Measurements from ENCODE around the gene DRC1.
"Not testable (repeated sequence)": the region's sequence is repeated elsewhere in the genome, so short reads cannot be mapped to it uniquely, and the experiment has no call there.

The DRC1 gene

DNA sequence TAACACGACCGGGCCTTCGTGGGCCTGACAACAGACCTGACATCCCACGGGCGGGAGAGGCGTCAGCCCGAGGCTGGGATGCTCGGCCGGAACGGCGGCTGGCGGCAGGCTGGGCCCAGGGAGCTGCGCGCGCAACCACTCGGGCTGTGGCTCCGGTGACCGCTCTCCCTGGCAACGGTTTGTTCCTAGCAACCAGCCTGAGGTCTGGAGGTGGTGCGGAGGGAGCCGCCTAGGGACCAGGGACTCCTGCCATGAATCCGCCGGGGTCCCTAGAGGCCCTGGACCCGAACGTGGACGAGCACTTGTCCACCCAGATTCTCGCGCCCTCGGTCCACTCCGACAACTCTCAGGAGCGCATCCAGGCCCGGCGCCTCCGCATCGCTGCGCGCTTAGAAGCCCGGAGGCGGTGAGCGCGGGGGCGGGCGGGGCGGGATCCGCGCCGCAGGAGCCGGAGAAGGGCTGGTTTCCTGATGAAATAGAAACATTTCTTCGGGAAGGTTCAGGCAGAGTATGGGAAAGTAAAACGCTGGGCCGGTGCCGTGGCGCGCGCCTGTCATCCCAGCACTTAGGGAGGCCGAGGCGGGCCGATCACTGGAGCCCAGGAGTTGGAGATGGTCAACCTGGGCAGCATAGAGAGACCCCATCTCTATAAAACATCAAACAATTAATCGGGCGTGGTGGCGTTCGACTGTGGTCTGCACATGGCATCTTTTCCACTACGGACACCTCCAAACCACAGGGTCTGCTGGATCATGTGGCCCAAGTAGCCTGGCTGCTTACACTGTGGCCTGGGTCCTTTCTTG lies at the start of gene DRC1:
Gene DRC1, plus strand, starts transcription at position 182 of the 803 bp plus-strand sequence. Its CDS starts 70 bp downstream, at position 252.
- H3K27me3 ChIP-seq (ENCODE audit: insufficient read depth, insufficient read length), result no peaks in the 10 kb centered on the region
- DNase-seq (ENCODE audit: low read depth, low spot score), result peak; percentile 77
- H3K4me1 ChIP-seq (ENCODE audit: insufficient read depth, insufficient read length), result peaks cover 2% of the 10 kb centered on the region
- TF ChIP-seq ZNF274 (IDR thresholded peaks at IDR 0.05; ENCODE audit: low read depth, low read length) (no peak), SUZ12 (IDR thresholded peaks at IDR 0.05; ENCODE audit: extremely low read depth, insufficient read depth, insufficient read length) (no peak), YY1 (IDR thresholded peaks at IDR 0.05; ENCODE audit: insufficient read depth, insufficient read length) (no peak)
- peak within 1 kb of the TSS; percentile 36 for H3K9ac ChIP-seq (ENCODE audit: insufficient read length, low read depth)
- no peaks in the 10 kb centered on the region for H3K36me3 ChIP-seq (ENCODE audit: insufficient read depth, insufficient read length, low read length)
- H3K4me3 ChIP-seq (ENCODE audit: insufficient read length, low read depth), result peak within 1 kb of the TSS; percentile 36
- H3K9me3 ChIP-seq (ENCODE audit: insufficient read depth, low read length), result no peaks in the 10 kb centered on the region

DNA sequence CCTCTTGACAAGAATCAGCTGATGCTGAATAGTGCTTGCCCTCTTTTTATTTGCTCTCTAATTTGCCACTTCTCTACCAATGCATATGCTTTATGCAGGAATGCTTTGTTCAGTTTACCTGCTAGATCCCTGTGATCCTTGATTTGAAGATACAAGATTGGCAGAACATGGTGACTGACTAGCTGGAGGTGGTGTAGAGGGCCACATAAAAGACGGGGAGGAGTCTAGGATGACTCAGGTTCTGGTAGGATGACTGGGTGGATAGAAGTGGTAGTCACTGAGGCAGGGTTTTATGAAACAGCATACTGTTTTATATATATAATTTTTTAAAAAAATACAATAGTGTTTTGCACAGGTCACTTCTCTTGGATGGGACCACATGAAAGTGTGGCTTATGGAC lies 48.8 kb upstream of the DRC1 start:
- Histone ChIP-seq H3K9me3 (ENCODE audit: insufficient read depth, low read length) (no peaks in the 10 kb centered on the region), H3K4me3 (ENCODE audit: insufficient read length, low read depth) (no peak overlapping the region), H3K27me3 (ENCODE audit: insufficient read depth, insufficient read length) (no peaks in the 10 kb centered on the region), H3K9ac (ENCODE audit: insufficient read length, low read depth) (no peak overlapping the region), H3K36me3 (ENCODE audit: insufficient read depth, insufficient read length, low read length) (peaks cover 19% of the 10 kb centered on the region), H3K4me1 (ENCODE audit: insufficient read depth, insufficient read length) (no peaks in the 10 kb centered on the region)
- no peak for TF ChIP-seq YY1 (IDR thresholded peaks at IDR 0.05; ENCODE audit: insufficient read depth, insufficient read length)
- TF ChIP-seq SUZ12 (IDR thresholded peaks at IDR 0.05; ENCODE audit: extremely low read depth, insufficient read depth, insufficient read length), result no peak
- DNase-seq (ENCODE audit: low read depth, low spot score), result no peak

DNA sequence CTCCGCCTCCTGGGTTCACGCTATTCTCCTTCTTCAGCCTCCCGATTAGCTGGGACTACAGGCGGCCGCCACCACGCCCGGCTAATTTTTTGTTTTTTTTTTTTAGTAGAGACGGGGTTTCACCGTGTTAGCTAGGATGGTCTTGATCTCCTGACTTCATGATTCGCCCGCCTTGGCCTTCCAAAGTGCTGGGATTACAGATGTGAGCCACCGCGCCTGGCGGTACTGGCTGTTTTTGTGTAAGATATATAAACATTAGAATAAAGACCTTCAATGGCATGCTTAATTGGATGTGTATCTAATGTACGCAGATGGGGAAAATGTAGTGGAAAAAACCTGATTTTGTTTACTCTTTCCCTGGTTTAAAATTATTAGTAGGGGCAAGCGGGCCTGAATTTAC lies 47.3 kb upstream of the DRC1 start:
- not testable (repeated sequence) for H3K4me3 ChIP-seq (ENCODE audit: insufficient read length, low read depth); H3K27me3 ChIP-seq (ENCODE audit: insufficient read depth, insufficient read length); H3K4me1 ChIP-seq (ENCODE audit: insufficient read depth, insufficient read length); DNase-seq (ENCODE audit: low read depth, low spot score); H3K9me3 ChIP-seq (ENCODE audit: insufficient read depth, low read length); H3K9ac ChIP-seq (ENCODE audit: insufficient read length, low read depth)
- H3K36me3 ChIP-seq (ENCODE audit: insufficient read depth, insufficient read length, low read length), result peaks cover 19% of the 10 kb centered on the region

DNA sequence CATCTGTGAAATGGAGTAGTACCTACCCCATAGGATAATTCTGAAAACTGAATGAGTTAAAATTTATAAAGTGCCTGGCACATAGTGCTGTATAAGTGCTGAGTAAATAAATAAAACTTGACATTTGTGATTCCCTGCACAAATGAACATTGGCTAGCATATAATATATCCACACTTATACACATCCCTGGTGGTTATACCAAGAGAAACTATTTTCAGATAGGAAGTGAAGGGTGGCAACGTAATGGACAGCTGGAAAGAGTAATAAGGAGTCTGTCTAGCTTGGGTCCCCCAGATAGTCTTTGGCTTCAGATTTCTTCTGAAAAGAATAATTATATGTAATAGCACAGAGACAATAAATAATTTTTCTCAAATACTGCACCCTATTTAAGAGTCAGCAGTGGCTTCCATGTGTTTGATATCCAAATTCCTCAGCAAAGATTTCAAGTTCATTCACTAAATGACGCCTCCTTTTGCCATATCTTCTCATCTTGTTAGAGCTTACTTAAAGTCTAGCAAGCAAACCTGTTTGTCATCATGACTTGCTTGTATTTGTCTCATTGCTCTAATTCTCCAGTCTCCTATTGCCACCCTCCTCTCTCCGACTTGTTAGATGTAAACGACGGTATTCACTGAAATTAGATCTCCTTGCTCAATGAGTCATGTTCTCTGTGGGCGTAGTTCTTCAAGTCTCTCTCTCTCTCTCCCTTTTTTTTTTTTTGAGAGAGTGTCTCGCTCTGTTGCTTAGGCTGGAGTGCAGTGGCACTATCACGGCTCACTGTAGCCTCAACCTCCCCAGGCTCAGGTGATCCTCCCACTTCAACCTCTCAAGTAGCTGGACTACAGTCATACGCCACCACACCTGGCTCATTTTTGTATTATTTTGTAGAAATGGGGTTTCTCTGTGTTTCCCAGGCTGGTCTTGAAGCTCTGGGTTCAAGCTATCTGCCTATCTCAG lies 46.4 kb upstream of the DRC1 start:
- H3K4me1 ChIP-seq (ENCODE audit: insufficient read depth, insufficient read length), result no peaks in the 10 kb centered on the region
- H3K9ac ChIP-seq (ENCODE audit: insufficient read length, low read depth), result no peak overlapping the region
- TF ChIP-seq ZNF274 (IDR thresholded peaks at IDR 0.05; ENCODE audit: low read depth, low read length) (no peak), SUZ12 (IDR thresholded peaks at IDR 0.05; ENCODE audit: extremely low read depth, insufficient read depth, insufficient read length) (no peak), YY1 (IDR thresholded peaks at IDR 0.05; ENCODE audit: insufficient read depth, insufficient read length) (no peak)
- H3K9me3 ChIP-seq (ENCODE audit: insufficient read depth, low read length), result no peaks in the 10 kb centered on the region
- H3K27me3 ChIP-seq (ENCODE audit: insufficient read depth, insufficient read length), result no peaks in the 10 kb centered on the region
- DNase-seq (ENCODE audit: low read depth, low spot score), result peak; percentile 57
- peaks cover 15% of the 10 kb centered on the region for H3K36me3 ChIP-seq (ENCODE audit: insufficient read depth, insufficient read length, low read length)
- no peak overlapping the region for H3K4me3 ChIP-seq (ENCODE audit: insufficient read length, low read depth)

DNA sequence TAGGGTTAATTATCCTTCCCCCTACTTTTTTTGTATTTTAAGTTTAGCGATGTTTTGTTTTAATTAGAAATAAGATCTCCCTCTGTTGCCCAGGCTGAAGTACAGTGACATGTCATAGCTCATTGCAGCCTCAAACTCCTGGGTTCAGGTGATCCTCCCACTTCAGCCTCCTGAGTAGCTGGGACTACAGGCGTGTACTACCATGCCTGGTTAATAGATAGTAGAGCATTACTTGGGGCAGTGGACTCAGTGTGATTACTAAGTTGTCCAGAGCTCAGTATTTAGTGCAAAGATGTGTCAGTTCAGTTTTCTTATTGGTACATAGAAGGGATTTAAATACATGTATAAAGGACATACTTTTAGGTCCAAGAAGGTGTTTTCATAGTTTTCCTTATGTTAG lies 45.6 kb upstream of the DRC1 start:
- Histone ChIP-seq H3K4me3 (ENCODE audit: insufficient read length, low read depth) (no peak overlapping the region), H3K4me1 (ENCODE audit: insufficient read depth, insufficient read length) (no peaks in the 10 kb centered on the region), H3K36me3 (ENCODE audit: insufficient read depth, insufficient read length, low read length) (peaks cover 12% of the 10 kb centered on the region), H3K9ac (ENCODE audit: insufficient read length, low read depth) (no peak overlapping the region), H3K9me3 (ENCODE audit: insufficient read depth, low read length) (no peaks in the 10 kb centered on the region), H3K27me3 (ENCODE audit: insufficient read depth, insufficient read length) (no peaks in the 10 kb centered on the region)
- TF ChIP-seq YY1 (IDR thresholded peaks at IDR 0.05; ENCODE audit: insufficient read depth, insufficient read length), result no peak
- DNase-seq (ENCODE audit: low read depth, low spot score), result no peak

DNA sequence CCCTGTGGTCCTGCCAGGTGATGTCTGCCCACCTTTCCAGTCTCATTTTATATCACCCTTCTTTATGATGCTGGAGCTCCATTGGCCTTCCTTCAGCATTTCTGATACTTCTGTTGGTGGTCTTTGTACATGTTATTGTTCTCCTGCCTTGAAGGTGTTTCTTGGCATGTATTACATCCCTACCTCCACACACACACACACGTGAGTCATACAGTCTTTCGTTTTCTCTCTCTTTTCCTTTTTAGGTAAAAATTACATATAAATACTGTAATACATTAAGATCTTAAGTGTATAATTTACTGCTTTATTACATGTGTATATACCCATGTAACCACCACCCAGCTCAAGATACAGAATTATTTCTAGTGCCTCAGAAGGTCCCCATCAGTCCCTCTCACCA lies 44.9 kb upstream of the DRC1 start:
- Histone ChIP-seq H3K27me3 (ENCODE audit: insufficient read depth, insufficient read length) (no peaks in the 10 kb centered on the region), H3K4me3 (ENCODE audit: insufficient read length, low read depth) (no peak overlapping the region), H3K9me3 (ENCODE audit: insufficient read depth, low read length) (no peaks in the 10 kb centered on the region), H3K4me1 (ENCODE audit: insufficient read depth, insufficient read length) (no peaks in the 10 kb centered on the region), H3K36me3 (ENCODE audit: insufficient read depth, insufficient read length, low read length) (peaks cover 12% of the 10 kb centered on the region), H3K9ac (ENCODE audit: insufficient read length, low read depth) (no peak overlapping the region)
- DNase-seq (ENCODE audit: low read depth, low spot score), result no peak
- TF ChIP-seq ZNF274 (IDR thresholded peaks at IDR 0.05; ENCODE audit: low read depth, low read length), result no peak
- no peak for TF ChIP-seq YY1 (IDR thresholded peaks at IDR 0.05; ENCODE audit: insufficient read depth, insufficient read length)
- TF ChIP-seq SUZ12 (IDR thresholded peaks at IDR 0.05; ENCODE audit: extremely low read depth, insufficient read depth, insufficient read length), result no peak

DNA sequence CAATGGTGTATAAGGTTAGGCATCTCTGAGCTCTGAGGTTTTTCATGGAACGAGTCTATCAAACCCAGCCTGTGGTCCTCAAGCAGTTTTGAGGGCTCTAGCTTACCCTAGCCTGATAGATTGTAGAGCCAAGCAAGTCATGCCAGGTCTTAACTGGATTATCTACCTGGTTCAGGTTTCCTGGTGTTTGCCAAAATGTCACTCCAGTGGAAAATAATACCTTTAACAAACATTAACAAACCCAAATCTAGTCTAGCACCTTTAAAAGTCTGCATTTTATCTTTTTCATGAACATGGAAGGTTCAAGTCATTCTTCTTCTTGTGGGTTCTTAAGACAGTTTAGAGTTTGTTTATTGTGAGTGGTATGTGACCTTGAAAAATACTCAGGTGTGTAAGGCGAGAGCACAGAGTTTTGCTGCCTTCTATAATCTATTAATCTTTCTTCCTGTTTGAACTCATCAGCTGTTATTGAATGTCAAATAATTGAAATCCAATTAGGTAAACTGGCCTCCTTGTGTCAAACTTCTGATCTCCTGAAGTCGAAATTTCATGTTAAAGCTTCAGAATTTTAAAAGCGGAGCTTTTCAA lies 41.7 kb upstream of the DRC1 start:
- no peaks in the 10 kb centered on the region for H3K4me1 ChIP-seq (ENCODE audit: insufficient read depth, insufficient read length)
- H3K27me3 ChIP-seq (ENCODE audit: insufficient read depth, insufficient read length), result no peaks in the 10 kb centered on the region

More for the DNA sequence above, 41.7 kb upstream of the DRC1 start:
- Histone ChIP-seq H3K36me3 (ENCODE audit: insufficient read depth, insufficient read length, low read length) (peaks cover 12% of the 10 kb centered on the region), H3K4me3 (ENCODE audit: insufficient read length, low read depth) (no peak overlapping the region), H3K9me3 (ENCODE audit: insufficient read depth, low read length) (no peaks in the 10 kb centered on the region), H3K9ac (ENCODE audit: insufficient read length, low read depth) (no peak overlapping the region)
- DNase-seq (ENCODE audit: low read depth, low spot score), result no peak
- TF ChIP-seq SUZ12 (IDR thresholded peaks at IDR 0.05; ENCODE audit: extremely low read depth, insufficient read depth, insufficient read length) (no peak), YY1 (IDR thresholded peaks at IDR 0.05; ENCODE audit: insufficient read depth, insufficient read length) (no peak), ZNF274 (IDR thresholded peaks at IDR 0.05; ENCODE audit: low read depth, low read length) (no peak)

Measured in NT2/D1 (cell line).